HFF-Myc (cell line): ENCODE measurements around the gene SOSTDC1.

Source experiments
- DNase-seq: peaks from one replicate; pipeline ENCODE4 v3.0.0-alpha.2; 2011; ENCODE audit warnings: low read depth; ENCODE audit errors: extremely low read depth
- H3K4me3 ChIP-seq: replicated peaks from 2 replicates; pipeline ENCODE4 v1.5.1; 2011; ENCODE audit warnings: low read depth, mild to moderate bottlenecking, control low read depth, low read length
- TF ChIP-seq, protein P1 (sequence below): IDR thresholded peaks from 2 replicates; pipeline ENCODE4 v1.5.1; 2012; ENCODE audit warnings: mild to moderate bottlenecking, low read depth, low read length, control low read depth; ENCODE audit errors: missing control alignments

Gene SOSTDC1

DNA sequence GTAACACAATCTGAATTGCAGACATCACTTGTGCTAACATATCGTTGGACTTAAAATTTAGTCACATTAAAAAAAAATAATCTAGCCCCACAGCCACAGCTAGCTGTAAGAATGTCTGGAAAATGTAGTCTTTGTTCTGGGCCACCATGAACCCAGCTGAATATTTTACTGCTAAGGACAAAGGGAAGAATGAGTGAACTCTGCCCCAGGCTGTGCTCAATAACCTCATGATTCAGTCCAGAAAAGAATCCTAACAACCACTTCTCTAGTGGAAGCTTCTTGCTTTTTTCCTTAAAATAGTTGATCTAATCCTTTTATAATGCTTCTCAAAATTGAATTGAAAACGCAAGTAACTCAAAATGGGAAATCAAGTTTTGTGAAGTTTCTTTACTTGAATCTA is 25.6 kb upstream of the SOSTDC1 start:
- H3K4me3 ChIP-seq = no peak overlapping the region
- TF ChIP-seq, protein P1, sequence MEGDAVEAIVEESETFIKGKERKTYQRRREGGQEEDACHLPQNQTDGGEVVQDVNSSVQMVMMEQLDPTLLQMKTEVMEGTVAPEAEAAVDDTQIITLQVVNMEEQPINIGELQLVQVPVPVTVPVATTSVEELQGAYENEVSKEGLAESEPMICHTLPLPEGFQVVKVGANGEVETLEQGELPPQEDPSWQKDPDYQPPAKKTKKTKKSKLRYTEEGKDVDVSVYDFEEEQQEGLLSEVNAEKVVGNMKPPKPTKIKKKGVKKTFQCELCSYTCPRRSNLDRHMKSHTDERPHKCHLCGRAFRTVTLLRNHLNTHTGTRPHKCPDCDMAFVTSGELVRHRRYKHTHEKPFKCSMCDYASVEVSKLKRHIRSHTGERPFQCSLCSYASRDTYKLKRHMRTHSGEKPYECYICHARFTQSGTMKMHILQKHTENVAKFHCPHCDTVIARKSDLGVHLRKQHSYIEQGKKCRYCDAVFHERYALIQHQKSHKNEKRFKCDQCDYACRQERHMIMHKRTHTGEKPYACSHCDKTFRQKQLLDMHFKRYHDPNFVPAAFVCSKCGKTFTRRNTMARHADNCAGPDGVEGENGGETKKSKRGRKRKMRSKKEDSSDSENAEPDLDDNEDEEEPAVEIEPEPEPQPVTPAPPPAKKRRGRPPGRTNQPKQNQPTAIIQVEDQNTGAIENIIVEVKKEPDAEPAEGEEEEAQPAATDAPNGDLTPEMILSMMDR = no peak
- DNase-seq = no peak

DNA sequence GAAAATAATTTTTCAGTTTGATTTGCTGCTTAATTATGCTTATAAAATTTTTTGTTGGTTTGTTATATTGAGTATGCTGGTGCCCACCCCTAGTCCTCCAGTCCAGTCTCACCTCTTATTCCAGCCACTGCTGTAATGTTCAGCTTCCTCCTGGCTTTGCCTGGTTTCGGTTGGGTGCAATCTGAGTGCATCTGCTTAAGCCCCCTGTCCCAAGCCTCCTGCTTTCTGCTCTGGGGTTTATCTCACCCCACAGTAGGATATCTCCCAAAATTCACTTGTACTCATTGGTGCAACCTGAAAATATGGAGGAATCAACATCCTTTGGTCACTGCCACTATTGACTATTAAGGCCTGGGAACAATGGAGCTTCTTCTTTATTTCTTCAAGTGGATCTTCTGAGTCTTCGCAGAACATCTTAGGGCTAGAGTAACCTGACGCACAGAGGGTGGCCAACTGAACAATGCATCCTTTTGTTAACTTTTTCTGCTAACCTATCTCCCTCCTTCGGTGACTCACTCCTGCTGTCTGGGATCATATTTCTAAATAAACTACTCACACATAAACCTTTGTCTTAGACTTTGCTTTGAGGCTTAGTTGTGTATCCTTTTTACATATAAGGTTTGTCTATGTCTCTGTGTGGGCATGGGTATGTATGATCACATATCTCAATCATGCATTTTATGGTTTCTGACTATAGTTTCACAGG is 19.1 kb upstream of the SOSTDC1 start:
- H3K4me3 ChIP-seq = no peak overlapping the region
- no peak for DNase-seq
- TF ChIP-seq, protein P1 = no peak

DNA sequence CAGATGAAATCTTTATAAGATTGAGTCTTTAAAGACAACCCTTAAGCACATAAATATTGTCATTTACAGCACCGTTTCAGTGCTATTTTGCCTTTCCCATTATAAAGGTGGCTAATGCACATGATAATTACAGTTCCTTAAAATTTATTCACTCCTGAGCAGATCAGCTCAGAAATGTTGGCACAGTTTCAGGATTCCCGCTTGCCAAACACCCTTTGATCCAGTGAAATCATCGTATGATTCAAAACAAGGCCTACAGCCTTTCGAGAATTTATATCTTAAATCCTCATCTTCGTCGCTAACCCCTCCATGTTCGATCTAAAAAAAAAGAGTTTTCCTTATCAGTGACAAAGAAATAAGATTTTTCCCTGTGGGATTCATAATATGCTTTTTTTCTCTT is 14.1 kb upstream of the SOSTDC1 start:
- DNase-seq = no peak
- no peak overlapping the region for H3K4me3 ChIP-seq
- TF ChIP-seq, protein P1 = no peak

DNA sequence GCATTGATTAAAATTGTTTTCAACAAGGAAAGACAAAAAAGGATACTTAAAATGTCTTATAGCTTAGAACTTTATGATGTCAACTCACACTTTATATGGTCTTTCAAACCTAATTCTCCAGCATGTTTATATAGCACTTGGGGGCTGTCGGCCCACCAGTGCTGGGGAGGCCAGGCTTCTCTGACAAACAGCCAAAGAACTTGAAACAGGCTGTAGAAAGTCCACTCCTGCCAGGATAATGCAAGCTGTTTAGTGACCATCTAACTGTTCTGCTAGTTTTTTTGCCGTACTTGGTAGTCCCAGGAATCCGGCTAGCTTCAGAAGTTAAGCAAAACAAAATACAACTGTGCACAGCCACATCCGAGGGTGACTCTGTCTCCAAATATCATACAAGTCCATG is 13.6 kb upstream of the SOSTDC1 start:
- TF ChIP-seq, protein P1 = no peak

DNA sequence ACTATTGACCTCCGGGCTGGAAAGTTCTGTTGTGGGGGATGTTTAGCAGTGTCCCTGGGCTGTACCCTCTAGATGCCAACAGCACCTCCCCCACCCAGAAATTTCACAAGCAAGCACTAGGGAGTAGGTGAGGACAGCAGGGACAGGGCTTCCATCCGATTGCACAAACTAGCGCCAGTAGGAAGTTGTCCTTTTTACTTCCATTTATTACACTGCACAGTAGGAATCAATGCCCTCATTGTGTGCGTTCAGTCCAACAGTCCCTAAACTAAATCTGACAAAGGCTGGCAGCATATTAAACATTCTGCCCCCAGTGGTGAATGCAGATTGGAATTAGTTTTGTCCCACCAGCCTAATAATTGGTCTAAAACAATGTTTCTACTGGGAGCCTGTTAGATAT is 6.4 kb upstream of the SOSTDC1 start:
- H3K4me3 ChIP-seq = no peak overlapping the region
- TF ChIP-seq, protein P1 = no peak
- DNase-seq = no peak

More for the DNA sequence above, 13.6 kb upstream of the SOSTDC1 start:
- DNase-seq = no peak
- no peak overlapping the region for H3K4me3 ChIP-seq

DNA sequence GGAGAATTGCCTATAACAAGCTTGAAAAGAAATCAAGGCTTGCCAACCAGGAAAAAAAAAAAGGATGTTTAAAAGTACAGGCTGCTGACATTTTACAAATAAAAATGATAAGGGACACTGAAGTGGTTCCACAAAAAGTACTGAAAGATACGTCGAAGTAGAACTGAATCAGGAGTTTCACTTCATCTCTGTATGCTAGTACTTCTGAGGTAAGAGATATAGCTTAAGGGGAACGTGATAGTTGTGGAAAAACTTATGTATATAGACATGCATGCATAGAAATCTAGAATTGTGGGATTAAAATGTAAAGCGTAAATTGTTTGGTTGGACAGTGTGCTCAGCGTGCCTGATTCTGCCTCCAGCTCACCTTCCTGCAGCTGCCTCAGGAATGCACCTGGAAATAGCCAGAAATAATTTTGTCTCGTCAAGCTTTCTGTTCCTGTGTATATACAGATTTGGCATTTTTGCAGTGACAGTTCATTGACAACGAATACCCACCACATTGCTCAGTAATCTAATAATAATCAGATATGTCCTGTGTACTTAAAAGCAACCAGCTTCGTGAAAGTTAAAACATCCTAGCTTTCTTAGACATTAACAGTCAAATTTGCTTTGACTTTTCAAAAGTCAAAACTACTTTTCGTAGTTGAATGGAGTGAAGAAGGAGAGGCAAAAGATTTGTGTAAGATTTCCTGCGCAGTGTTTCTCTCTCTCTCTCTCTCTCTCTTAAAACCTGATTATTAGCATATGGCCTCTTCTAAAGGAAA is 1.4 kb downstream of the SOSTDC1 start:
- TF ChIP-seq, protein P1 = no peak
- no peak for DNase-seq
- no peak overlapping the region for H3K4me3 ChIP-seq
